ENCODE results near the gene TBC1D22A. TPM values are rescaled to one million over a fixed set of nuclear protein-coding genes. Genes with fewer than 3 reads are reported as not detected.

TBC1D22A gene
- total RNA-seq, 1 donor from 2014 or later: 6.8 TPM

DNA sequence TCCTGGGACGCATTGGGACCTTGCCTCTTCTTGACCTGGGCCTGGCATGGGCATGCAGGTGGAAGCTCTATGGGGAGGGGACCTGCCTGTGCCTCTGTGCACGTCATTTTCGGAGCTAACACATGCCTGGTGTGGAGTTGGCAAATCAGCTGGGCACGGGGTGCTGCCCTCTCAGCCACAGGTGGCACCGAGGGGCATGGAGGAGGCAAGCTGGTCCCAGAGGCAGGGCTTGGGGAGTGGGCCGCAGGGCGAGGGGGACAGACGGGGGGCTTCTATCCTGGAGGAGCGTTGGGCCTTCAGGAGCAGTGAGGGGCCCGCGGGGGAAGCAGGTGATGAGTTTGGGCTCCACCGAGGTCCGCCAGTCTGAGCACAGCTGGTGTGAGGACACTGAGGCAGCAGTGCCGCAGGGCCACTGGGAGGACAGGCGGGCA lies 362.0 kb downstream of the TBC1D22A start:
- Histone ChIP-seq H3K27me3 (ENCODE audit: control insufficient read depth in 3 of 3, insufficient read depth in 3 of 3, low read length in 3 of 3) (no peaks in the 10 kb centered on the region), H3K4me3 (ENCODE audit: low read length in 3 of 3) (no peak overlapping the region), H3K9ac (ENCODE audit: low read depth in 1 of 3, low read length in 3 of 3) (no peak overlapping the region), H3K4me1 (ENCODE audit: control insufficient read depth in 3 of 3, insufficient read depth in 3 of 3, low read length in 3 of 3) (no peaks in the 10 kb centered on the region), H3K36me3 (ENCODE audit: control insufficient read depth in 3 of 3, insufficient read depth in 3 of 3, low read length in 3 of 3) (no peaks in the 10 kb centered on the region), H3K27ac (ENCODE audit: low read depth, low read length) (no peak overlapping the region), H3K9me3 (ENCODE audit: control insufficient read depth in 3 of 3, low read length in 3 of 3) (no peaks in the 10 kb centered on the region)

DNA sequence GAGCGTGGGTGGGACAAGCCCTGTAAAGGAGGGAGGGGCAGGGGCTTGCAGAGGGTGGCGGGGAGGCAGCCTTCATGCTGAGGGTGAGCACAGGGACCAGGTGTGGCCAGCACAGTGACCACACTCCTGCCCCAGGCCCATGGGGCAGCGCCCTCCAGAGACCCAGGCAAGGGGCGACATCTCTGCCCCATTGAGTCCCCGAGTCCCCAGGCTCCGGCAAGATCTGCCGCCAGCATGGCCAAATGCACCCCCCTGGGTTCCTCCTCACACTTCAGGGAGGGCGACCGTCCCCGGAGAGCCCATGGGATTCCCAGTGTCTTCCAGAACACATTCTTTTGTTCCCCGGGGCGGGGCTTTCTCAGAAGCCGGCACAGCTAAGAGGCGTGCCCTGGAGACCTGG lies 362.5 kb downstream of the TBC1D22A start:
- H3K27ac ChIP-seq (ENCODE audit: low read depth, low read length): no peak overlapping the region
- no peak overlapping the region for H3K4me3 ChIP-seq (ENCODE audit: low read length in 3 of 3)
- no peaks in the 10 kb centered on the region for H3K4me1 ChIP-seq (ENCODE audit: control insufficient read depth in 3 of 3, insufficient read depth in 3 of 3, low read length in 3 of 3)
- no peaks in the 10 kb centered on the region for H3K36me3 ChIP-seq (ENCODE audit: control insufficient read depth in 3 of 3, insufficient read depth in 3 of 3, low read length in 3 of 3)
- H3K27me3 ChIP-seq (ENCODE audit: control insufficient read depth in 3 of 3, insufficient read depth in 3 of 3, low read length in 3 of 3): no peaks in the 10 kb centered on the region
- H3K9me3 ChIP-seq (ENCODE audit: control insufficient read depth in 3 of 3, low read length in 3 of 3): no peaks in the 10 kb centered on the region
- H3K9ac ChIP-seq (ENCODE audit: low read depth in 1 of 3, low read length in 3 of 3): no peak overlapping the region

DNA sequence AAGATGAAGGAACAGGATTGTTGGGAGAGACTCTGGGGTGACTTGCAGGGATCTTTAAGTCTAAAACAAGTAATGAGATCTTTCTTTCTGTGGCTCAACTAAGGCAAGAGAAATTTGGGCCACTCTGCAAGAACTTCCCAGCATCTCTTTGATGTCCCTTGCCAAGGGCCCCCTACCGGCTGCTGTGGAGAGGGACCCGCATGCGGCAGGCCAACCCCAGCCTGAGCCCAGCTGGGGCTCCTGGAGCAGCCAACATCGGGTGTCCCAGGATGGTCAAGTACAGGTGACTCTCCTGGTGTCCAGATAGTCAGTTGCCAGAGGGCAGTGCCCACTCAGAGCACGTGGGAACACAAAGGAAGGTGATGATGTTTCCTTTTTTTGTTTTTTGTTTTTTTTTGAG lies 363.2 kb downstream of the TBC1D22A start:
- Histone ChIP-seq H3K4me1 (ENCODE audit: control insufficient read depth in 3 of 3, insufficient read depth in 3 of 3, low read length in 3 of 3) (no peaks in the 10 kb centered on the region), H3K9ac (ENCODE audit: low read depth in 1 of 3, low read length in 3 of 3) (no peak overlapping the region), H3K36me3 (ENCODE audit: control insufficient read depth in 3 of 3, insufficient read depth in 3 of 3, low read length in 3 of 3) (no peaks in the 10 kb centered on the region), H3K27me3 (ENCODE audit: control insufficient read depth in 3 of 3, insufficient read depth in 3 of 3, low read length in 3 of 3) (no peaks in the 10 kb centered on the region), H3K9me3 (ENCODE audit: control insufficient read depth in 3 of 3, low read length in 3 of 3) (no peaks in the 10 kb centered on the region), H3K4me3 (ENCODE audit: low read length in 3 of 3) (no peak overlapping the region), H3K27ac (ENCODE audit: low read depth, low read length) (no peak overlapping the region)

DNA sequence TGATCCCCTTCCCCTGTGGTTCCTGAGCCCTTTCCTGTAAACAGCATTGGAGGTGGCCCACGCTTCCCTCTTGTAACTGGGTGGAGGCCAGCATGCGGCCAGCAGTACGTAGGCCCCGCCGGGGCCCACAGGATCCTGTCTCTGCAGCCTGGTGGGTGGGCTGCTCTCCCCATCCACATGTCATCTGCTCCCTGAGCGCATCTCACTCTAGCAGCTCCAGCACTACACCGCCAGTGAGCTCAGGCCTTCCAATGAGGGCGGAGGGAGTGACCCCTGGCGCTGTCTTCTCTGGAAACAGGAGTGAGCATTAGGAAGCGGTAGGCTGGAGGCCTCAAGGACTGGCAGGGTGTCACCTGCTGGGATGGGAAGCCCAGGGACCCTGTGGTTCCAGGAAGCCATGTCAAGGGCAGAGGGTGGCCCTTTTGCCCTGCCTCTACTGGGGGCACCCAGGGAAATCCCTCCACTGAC lies 363.9 kb downstream of the TBC1D22A start:
- Histone ChIP-seq H3K4me1 (ENCODE audit: control insufficient read depth in 3 of 3, insufficient read depth in 3 of 3, low read length in 3 of 3) (no peaks in the 10 kb centered on the region), H3K9ac (ENCODE audit: low read depth in 1 of 3, low read length in 3 of 3) (no peak overlapping the region), H3K27me3 (ENCODE audit: control insufficient read depth in 3 of 3, insufficient read depth in 3 of 3, low read length in 3 of 3) (no peaks in the 10 kb centered on the region), H3K36me3 (ENCODE audit: control insufficient read depth in 3 of 3, insufficient read depth in 3 of 3, low read length in 3 of 3) (no peaks in the 10 kb centered on the region), H3K4me3 (ENCODE audit: low read length in 3 of 3) (no peak overlapping the region), H3K9me3 (ENCODE audit: control insufficient read depth in 3 of 3, low read length in 3 of 3) (no peaks in the 10 kb centered on the region), H3K27ac (ENCODE audit: low read depth, low read length) (no peak overlapping the region)

DNA sequence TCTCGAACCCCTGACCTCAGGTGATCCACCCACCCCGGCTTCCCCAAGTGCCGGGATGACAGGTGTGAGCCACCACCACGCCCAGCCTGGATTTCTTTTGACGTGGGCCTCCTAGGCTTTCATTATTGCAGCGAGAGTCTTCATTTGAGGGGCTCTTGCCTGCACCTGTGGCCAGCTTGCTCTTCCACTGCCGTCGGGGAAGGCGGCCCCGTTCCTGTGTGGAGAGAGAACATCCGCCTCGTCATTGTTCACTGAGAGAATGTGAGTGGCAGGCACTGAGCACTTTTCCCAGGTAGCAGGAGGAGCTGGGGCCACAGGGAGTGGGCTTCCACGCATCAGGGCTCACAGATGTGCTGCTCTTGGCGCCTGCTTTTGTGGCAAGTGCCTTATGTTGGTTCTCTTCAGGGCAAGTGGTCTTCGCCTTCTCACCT lies 365.0 kb downstream of the TBC1D22A start:
- no peaks in the 10 kb centered on the region for H3K9me3 ChIP-seq (ENCODE audit: control insufficient read depth in 3 of 3, low read length in 3 of 3)

DNA sequence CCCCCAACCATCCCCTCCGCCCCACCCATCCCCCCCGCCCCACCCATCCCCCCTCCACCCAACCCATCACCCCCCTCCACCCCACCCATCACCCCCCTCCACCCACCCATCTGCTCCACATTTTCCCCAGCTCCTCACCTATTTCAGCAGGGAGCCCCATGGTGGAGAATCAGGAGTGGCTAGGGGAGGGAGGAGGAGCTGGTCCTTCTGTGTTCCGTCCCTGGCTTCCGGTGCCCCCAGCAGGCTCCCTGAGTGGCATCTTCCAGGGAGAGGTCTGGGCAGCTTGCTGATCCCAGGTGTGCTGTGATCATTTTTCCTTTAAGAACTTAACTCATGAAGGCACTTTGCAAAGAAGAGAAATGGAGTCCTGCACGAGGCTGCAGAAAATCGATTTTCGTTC lies 365.8 kb downstream of the TBC1D22A start:
- Histone ChIP-seq H3K4me1 (ENCODE audit: control insufficient read depth in 3 of 3, insufficient read depth in 3 of 3, low read length in 3 of 3) (no peaks in the 10 kb centered on the region), H3K4me3 (ENCODE audit: low read length in 3 of 3) (no peak overlapping the region), H3K9ac (ENCODE audit: low read depth in 1 of 3, low read length in 3 of 3) (no peak overlapping the region), H3K9me3 (ENCODE audit: control insufficient read depth in 3 of 3, low read length in 3 of 3) (no peaks in the 10 kb centered on the region), H3K27me3 (ENCODE audit: control insufficient read depth in 3 of 3, insufficient read depth in 3 of 3, low read length in 3 of 3) (no peaks in the 10 kb centered on the region), H3K36me3 (ENCODE audit: control insufficient read depth in 3 of 3, insufficient read depth in 3 of 3, low read length in 3 of 3) (no peaks in the 10 kb centered on the region), H3K27ac (ENCODE audit: low read depth, low read length) (no peak overlapping the region)

More for the DNA sequence above, 365.0 kb downstream of the TBC1D22A start:
- H3K36me3 ChIP-seq (ENCODE audit: control insufficient read depth in 3 of 3, insufficient read depth in 3 of 3, low read length in 3 of 3): no peaks in the 10 kb centered on the region
- no peak overlapping the region for H3K27ac ChIP-seq (ENCODE audit: low read depth, low read length)
- H3K4me1 ChIP-seq (ENCODE audit: control insufficient read depth in 3 of 3, insufficient read depth in 3 of 3, low read length in 3 of 3): no peaks in the 10 kb centered on the region
- H3K4me3 ChIP-seq (ENCODE audit: low read length in 3 of 3): no peak overlapping the region
- H3K27me3 ChIP-seq (ENCODE audit: control insufficient read depth in 3 of 3, insufficient read depth in 3 of 3, low read length in 3 of 3): no peaks in the 10 kb centered on the region
- no peak overlapping the region for H3K9ac ChIP-seq (ENCODE audit: low read depth in 1 of 3, low read length in 3 of 3)

DNA sequence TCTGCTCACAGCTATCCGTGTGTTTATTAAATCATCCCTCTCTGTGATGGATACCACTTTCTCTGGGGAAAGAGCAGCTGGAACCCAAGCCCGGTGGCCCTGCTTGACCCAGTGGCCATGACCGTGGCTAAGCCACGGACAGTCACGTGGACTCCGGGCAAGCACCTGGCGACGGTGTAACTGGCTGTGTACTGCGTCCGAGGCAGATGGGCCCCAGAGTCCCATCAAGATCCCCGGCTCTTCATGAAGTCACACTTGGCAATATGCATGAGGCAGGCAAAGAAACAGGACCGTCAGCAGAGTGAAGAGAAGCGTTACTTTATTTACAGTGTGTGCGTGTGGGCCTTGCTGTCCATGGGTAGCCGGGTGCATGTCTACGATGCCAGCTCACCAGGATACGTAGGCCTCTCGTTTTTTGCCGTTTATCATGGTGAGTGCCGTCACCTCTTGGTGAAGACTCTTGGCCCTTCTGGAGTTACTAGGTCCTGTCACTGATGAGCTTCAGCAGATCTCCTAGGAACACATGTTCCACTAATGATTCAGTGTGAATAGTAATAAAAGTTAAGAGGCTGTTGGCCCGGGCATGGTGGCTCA lies 366.3 kb downstream of the TBC1D22A start:
- H3K27ac ChIP-seq (ENCODE audit: low read depth, low read length): no peak overlapping the region
- H3K9me3 ChIP-seq (ENCODE audit: control insufficient read depth in 3 of 3, low read length in 3 of 3): no peaks in the 10 kb centered on the region
- no peaks in the 10 kb centered on the region for H3K36me3 ChIP-seq (ENCODE audit: control insufficient read depth in 3 of 3, insufficient read depth in 3 of 3, low read length in 3 of 3)
- H3K9ac ChIP-seq (ENCODE audit: low read depth in 1 of 3, low read length in 3 of 3): no peak overlapping the region
- H3K4me3 ChIP-seq (ENCODE audit: low read length in 3 of 3): no peak overlapping the region
- H3K4me1 ChIP-seq (ENCODE audit: control insufficient read depth in 3 of 3, insufficient read depth in 3 of 3, low read length in 3 of 3): no peaks in the 10 kb centered on the region
- H3K27me3 ChIP-seq (ENCODE audit: control insufficient read depth in 3 of 3, insufficient read depth in 3 of 3, low read length in 3 of 3): no peaks in the 10 kb centered on the region

DNA sequence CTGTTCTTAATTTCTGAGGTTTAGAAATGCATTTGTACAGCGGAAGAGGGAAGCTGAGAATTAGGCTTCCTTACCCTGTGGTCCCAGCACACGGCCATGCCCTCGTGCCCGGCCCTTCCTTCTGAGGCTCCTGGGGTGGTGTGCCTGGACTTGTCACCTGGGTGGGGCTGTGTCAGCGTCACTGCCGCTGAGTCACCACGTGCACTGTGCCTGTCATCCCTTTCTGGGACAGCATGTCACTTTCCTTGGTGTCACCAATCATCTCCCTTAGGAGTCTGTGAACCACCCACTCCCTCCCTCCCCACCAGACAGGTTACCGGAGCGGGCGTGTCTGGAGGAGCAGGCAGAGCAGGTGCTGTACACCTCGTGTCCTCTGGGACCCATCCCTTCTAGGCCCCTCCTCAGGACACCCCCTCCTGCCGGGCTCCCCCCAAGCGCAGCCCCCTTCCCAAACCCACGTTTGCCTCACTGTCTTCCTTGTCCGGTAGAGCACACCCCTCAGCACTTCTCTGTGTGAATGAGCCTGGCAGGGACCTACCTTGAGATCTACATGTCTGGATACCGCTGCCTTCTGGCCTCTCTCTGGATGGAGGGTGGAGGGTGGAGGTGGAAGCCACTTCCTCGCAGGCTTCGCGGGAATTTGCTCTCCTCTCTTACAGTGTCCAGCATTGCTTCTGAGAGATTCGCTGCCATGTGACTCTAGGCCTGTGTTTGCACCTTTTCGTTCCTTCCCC lies 367.6 kb downstream of the TBC1D22A start:
- H3K4me1 ChIP-seq (ENCODE audit: control insufficient read depth in 3 of 3, insufficient read depth in 3 of 3, low read length in 3 of 3): no peaks in the 10 kb centered on the region
- H3K4me3 ChIP-seq (ENCODE audit: low read length in 3 of 3): no peak overlapping the region
- H3K9me3 ChIP-seq (ENCODE audit: control insufficient read depth in 3 of 3, low read length in 3 of 3): no peaks in the 10 kb centered on the region
- no peak overlapping the region for H3K27ac ChIP-seq (ENCODE audit: low read depth, low read length)
- H3K36me3 ChIP-seq (ENCODE audit: control insufficient read depth in 3 of 3, insufficient read depth in 3 of 3, low read length in 3 of 3): no peaks in the 10 kb centered on the region
- no peaks in the 10 kb centered on the region for H3K27me3 ChIP-seq (ENCODE audit: control insufficient read depth in 3 of 3, insufficient read depth in 3 of 3, low read length in 3 of 3)
- no peak overlapping the region for H3K9ac ChIP-seq (ENCODE audit: low read depth in 1 of 3, low read length in 3 of 3)

DNA sequence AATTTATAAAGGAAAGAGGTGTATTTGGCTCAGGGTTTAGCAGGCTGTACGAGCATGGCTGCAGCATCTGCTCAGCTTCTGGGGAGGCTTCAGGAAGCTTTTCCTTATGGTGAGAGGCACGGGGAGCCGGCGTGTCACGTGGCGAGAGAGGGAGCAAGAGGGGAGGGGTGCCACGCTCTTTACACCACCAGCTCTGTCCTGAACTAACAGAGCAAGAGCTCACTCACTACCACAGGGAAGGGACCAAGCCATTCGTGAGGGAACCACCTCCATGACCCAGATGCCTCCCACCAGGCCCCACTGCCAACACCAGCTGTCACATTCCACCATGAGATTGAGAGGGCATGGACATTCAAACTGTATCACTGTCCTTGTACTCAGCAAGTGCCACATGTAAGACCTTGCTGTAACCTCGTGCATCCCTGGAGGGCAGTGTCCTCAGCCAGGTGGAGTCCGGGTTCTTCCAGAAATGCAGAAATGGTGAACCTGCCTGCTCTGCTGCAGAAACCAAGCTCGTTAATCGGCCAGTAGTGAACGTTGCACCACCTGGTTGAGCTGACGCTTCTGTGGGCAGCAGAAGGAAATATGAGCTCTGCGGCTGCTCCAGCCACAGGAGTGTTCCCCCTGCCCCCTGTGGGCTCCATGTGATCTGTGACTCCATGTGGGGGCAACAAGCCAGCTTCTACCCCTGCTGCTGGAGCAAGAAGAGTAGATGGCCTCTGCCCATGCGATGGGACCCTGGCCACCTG lies 368.6 kb downstream of the TBC1D22A start:
- Histone ChIP-seq H3K4me1 (ENCODE audit: control insufficient read depth in 3 of 3, insufficient read depth in 3 of 3, low read length in 3 of 3) (no peaks in the 10 kb centered on the region), H3K9ac (ENCODE audit: low read depth in 1 of 3, low read length in 3 of 3) (no peak overlapping the region), H3K36me3 (ENCODE audit: control insufficient read depth in 3 of 3, insufficient read depth in 3 of 3, low read length in 3 of 3) (no peaks in the 10 kb centered on the region), H3K27ac (ENCODE audit: low read depth, low read length) (no peak overlapping the region), H3K27me3 (ENCODE audit: control insufficient read depth in 3 of 3, insufficient read depth in 3 of 3, low read length in 3 of 3) (no peaks in the 10 kb centered on the region), H3K4me3 (ENCODE audit: low read length in 3 of 3) (no peak overlapping the region), H3K9me3 (ENCODE audit: control insufficient read depth in 3 of 3, low read length in 3 of 3) (no peaks in the 10 kb centered on the region)
